ACHN (cell line): Measurements from ENCODE around the gene FRYL.
A peak's percentile ranks its signal among the peaks of the same experiment; 100 is the strongest.
"Not testable (repeated sequence)": the region's sequence is repeated elsewhere in the genome, so short reads cannot be mapped to it uniquely, and the experiment has no call there.

Experiments
- DNase-seq: peaks from one replicate; pipeline ENCODE4 v3.0.0-alpha.2; 2015
- in situ Hi-C: cut with HindIII; loops from 2 replicates; pipeline ENCODE4 v1.10.0; 2017; ENCODE audit warnings: low sequenced_read_pairs, low pct_ligation_motif_present, low pct_unique_long_range_greater_than_20kb

The FRYL gene

DNA sequence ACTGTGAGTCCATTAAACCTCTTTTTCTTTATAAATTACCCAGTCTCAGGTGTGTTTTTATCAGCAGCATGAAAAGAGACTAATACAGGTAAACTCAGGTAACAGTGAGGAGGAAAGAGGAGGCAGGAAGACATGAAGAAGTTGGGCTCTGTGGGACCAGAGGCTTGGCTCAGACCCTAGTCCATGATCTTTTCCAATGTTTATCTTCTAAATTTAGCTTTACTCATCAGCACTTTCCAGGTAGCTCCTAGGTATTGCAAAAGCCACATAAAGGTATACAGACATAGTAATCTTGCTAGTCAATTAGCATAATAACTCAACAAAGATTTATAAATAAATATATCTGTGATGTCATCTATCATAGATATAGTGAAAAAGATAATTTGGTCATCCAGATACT, 11.2 kb upstream of the FRYL start:
- no peak for DNase-seq
- in situ Hi-C loops = no loop called here

- DNase-seq = no peak
- in situ Hi-C loops = no loop called here
Measured at GRCh38 chr4:48790561-48790960, 10.5 kb upstream of the FRYL start.

GRCh38 chr4:48787056-48787455, 7.0 kb upstream of the FRYL start:
- in situ Hi-C loops = no loop called here

GRCh38 chr4:48786549-48786948, 6.5 kb upstream of the FRYL start:
- in situ Hi-C loops = no loop called here
- DNase-seq = no peak

More at GRCh38 chr4:48787056-48787455, 7.0 kb upstream of the FRYL start:
- DNase-seq = no peak

- no peak for DNase-seq
- in situ Hi-C loops = no loop called here
Measured at GRCh38 chr4:48785302-48785701, 5.2 kb upstream of the FRYL start.

- DNase-seq = no peak
Measured at GRCh38 chr4:48781968-48782367, 1.9 kb upstream of the FRYL start.

DNA sequence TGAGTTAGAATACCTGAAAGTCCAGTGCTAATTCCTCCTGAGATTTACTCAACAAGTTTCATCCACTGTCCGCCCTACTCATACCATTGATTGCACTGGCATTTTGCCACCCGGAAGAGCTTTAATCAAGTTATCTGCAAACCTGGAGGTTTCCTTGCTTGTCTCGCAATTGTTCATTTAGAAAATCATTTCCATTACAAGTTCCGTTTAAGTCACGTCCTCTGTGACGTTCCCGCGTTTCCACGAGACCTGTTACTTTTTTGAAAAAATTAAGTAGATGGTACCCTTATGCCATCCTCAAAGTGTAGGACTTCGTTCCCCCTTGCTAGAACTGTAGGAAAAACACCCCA, 761 bp upstream of the FRYL start:
- DNase-seq = peak; percentile 38

More at GRCh38 chr4:48781968-48782367, 1.9 kb upstream of the FRYL start:
- in situ Hi-C loops = no loop called here

GRCh38 chr4:48779095-48779997, 733 bp downstream of the FRYL start:
- peak; percentile 55 for DNase-seq
- in situ Hi-C loops = no loop called here

More for the DNA sequence above, 761 bp upstream of the FRYL start:
- in situ Hi-C loops = no loop called here

DNA sequence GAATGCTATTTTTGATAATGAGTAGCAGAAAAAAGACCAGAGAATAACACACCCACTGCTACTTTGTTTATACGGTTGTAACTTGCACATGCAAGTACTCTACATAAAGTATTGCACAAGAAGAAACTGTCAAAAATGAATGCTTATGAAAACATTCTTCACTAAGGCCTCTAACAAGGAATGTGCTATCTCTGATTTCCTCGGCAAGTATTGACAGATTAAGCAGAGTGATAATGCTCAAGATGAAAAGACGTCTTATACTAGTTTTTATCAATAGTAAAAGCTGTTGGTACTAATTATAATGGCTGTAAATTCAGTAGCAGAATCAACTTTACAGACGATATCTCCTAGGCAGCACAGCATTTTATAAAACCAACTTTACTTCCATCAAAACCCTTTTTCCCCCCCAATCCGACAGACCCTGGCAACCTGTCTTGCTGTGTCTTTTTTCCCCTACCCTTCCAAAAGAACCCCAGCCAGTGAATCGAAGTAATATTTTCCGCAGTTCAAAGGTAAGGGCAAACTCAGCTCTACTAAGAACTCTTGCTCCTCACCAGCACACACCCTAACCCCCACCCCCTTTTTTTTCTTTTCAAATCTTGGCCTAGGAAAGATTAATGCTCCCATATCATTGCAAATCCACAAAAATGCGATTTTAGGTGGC, 1.5 kb downstream of the FRYL start:
- DNase-seq = peak; percentile 19
- in situ Hi-C loops = no loop called here

DNA sequence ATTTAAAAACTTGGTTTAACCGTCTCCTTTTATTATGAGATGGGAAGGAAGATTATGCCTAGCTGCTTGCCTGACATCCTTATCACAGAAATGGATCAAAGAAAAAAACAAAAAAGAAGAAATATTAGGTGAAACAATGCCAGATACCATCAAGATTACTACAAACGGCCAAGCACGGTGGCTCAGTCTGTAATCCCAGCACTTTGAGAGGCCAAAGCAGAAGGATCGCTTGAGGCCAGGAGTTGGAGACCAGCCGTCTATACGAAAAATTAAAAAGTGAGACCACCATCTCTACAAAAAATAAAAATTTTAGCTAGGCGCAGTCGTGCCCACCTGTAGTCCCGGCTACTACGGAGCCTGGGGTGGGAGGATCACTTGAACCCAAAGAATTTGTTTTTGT, 2.3 kb downstream of the FRYL start:
- in situ Hi-C loops = no loop called here

GRCh38 chr4:48774760-48775710, 5.0 kb downstream of the FRYL start:
- no peak for DNase-seq

More for the DNA sequence above, 2.3 kb downstream of the FRYL start:
- no peak for DNase-seq

DNA sequence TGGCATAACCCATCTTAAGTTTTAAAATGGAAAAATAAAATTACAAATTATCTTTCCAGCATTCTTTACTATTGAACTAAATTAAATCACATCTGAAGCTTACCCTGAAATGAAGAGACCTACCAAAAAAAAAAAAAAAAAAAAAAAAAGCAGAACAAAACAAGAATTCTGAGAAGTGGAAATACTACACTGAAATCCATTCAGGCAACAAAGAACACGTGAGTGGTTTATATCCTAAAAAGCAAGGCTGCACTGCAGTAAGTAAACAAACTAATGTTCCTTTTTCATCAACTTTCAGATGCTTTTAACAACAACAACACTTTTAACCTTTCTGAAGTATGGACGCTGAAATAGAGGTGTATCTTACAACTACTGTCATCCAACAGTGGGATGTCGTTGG, 7.5 kb downstream of the FRYL start:
- no peak for DNase-seq
- in situ Hi-C loops = no loop called here

More at GRCh38 chr4:48774760-48775710, 5.0 kb downstream of the FRYL start:
- in situ Hi-C loops = no loop called here

GRCh38 chr4:48767055-48767929, 12.8 kb downstream of the FRYL start:
- in situ Hi-C loops = no loop called here
- no peak for DNase-seq

GRCh38 chr4:48766131-48766792, 13.8 kb downstream of the FRYL start:
- in situ Hi-C loops = no loop called here
- DNase-seq = no peak

GRCh38 chr4:48762408-48762807, 17.7 kb downstream of the FRYL start:
- in situ Hi-C loops = no loop called here
- no peak for DNase-seq

DNA sequence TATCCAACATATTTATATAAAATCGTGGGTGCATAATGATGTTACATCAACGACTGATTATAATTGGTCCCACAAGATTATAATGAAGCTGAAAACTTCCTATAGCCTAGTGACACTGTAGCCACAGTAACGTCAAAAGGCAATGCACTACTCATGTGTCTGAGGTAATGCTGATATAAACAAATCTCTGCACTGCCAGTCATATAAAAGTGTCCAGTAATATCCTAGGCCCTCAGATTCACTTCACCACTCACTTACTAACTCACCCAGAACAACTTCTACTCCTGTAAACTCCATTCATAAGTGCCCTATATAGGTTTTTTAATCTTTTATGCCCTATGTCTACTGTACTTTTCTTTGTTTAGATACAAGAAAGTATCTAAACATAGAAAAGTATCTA, 18.8 kb downstream of the FRYL start:
- in situ Hi-C loops = no loop called here
- no peak for DNase-seq

GRCh38 chr4:48758703-48759102, 21.4 kb downstream of the FRYL start:
- DNase-seq, in situ Hi-C loops: not testable (repeated sequence)
